ENCODE results near the gene KPRP.

The KPRP gene

GRCh38 chr1:152743371-152744145, 14.3 kb upstream of the KPRP start:
- TF ChIP-seq ZNF274 (IDR thresholded peaks at IDR 0.05; ENCODE audit: low read depth, low read length), result no peak
- no peak for TF ChIP-seq YY1 (IDR thresholded peaks at IDR 0.05; ENCODE audit: insufficient read depth, insufficient read length)
- TF ChIP-seq SUZ12 (IDR thresholded peaks at IDR 0.05; ENCODE audit: extremely low read depth, insufficient read depth, insufficient read length), result no peak
- Histone ChIP-seq H3K4me1 (ENCODE audit: insufficient read depth, insufficient read length) (no peaks in the 10 kb centered on the region), H3K4me3 (ENCODE audit: insufficient read length, low read depth) (no peak overlapping the region), H3K36me3 (ENCODE audit: insufficient read depth, insufficient read length, low read length) (no peaks in the 10 kb centered on the region), H3K27me3 (ENCODE audit: insufficient read depth, insufficient read length) (no peaks in the 10 kb centered on the region), H3K9ac (ENCODE audit: insufficient read length, low read depth) (no peak overlapping the region), H3K9me3 (ENCODE audit: insufficient read depth, low read length) (no peaks in the 10 kb centered on the region)
- no peak for DNase-seq (ENCODE audit: low read depth, low spot score)

DNA sequence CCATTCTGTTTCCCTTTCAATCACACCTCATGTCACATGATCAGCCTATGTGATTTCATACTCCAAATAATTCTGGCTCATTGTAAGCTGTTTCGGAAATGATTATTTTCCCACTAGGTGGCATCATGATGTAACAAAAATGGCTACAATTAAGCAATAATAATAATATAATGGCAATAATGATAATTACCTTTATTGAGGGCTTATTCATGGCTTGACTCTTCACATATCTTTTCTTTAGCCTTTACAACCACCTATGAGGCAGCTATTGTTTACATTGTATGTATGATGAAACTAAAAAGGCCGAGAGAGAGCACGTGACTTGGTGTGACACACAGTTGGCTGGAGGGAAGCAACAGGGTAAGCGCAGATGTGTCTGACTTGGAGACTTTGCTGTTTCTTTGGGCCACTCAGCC, 12.5 kb upstream of the KPRP start:
- TF ChIP-seq YY1 (IDR thresholded peaks at IDR 0.05; ENCODE audit: insufficient read depth, insufficient read length) (no peak), ZNF274 (IDR thresholded peaks at IDR 0.05; ENCODE audit: low read depth, low read length) (no peak), SUZ12 (IDR thresholded peaks at IDR 0.05; ENCODE audit: extremely low read depth, insufficient read depth, insufficient read length) (no peak)
- no peak for DNase-seq (ENCODE audit: low read depth, low spot score)
- Histone ChIP-seq H3K36me3 (ENCODE audit: insufficient read depth, insufficient read length, low read length) (no peaks in the 10 kb centered on the region), H3K4me3 (ENCODE audit: insufficient read length, low read depth) (no peak overlapping the region), H3K4me1 (ENCODE audit: insufficient read depth, insufficient read length) (no peaks in the 10 kb centered on the region), H3K27me3 (ENCODE audit: insufficient read depth, insufficient read length) (no peaks in the 10 kb centered on the region), H3K9me3 (ENCODE audit: insufficient read depth, low read length) (no peaks in the 10 kb centered on the region), H3K9ac (ENCODE audit: insufficient read length, low read depth) (no peak overlapping the region)

GRCh38 chr1:152745765-152746444, 11.9 kb upstream of the KPRP start:
- H3K9me3 ChIP-seq (ENCODE audit: insufficient read depth, low read length), result no peaks in the 10 kb centered on the region
- TF ChIP-seq YY1 (IDR thresholded peaks at IDR 0.05; ENCODE audit: insufficient read depth, insufficient read length) (no peak), ZNF274 (IDR thresholded peaks at IDR 0.05; ENCODE audit: low read depth, low read length) (no peak), SUZ12 (IDR thresholded peaks at IDR 0.05; ENCODE audit: extremely low read depth, insufficient read depth, insufficient read length) (no peak)
- no peak overlapping the region for H3K9ac ChIP-seq (ENCODE audit: insufficient read length, low read depth)
- no peak for DNase-seq (ENCODE audit: low read depth, low spot score)
- H3K4me1 ChIP-seq (ENCODE audit: insufficient read depth, insufficient read length), result no peaks in the 10 kb centered on the region
- no peaks in the 10 kb centered on the region for H3K27me3 ChIP-seq (ENCODE audit: insufficient read depth, insufficient read length)
- no peak overlapping the region for H3K4me3 ChIP-seq (ENCODE audit: insufficient read length, low read depth)
- H3K36me3 ChIP-seq (ENCODE audit: insufficient read depth, insufficient read length, low read length), result no peaks in the 10 kb centered on the region

DNA sequence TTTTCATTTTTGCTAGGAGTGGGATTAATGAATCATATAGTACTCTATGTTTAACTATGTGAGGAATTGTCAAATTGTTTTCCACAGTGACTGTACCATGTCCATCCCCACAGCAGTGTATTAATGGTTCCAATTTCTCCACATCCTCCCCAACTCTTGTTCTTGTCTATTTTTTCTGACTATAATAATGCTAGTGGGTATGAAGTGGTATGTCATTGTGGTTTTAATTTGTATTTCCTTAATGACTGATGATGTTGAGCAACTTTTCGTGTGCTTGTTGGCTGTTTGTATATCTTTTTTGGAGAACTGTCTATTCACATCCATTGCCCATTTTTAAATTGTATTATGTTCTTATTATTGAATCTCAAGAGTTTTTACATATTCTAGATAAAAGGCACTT, 10.0 kb upstream of the KPRP start:
- H3K27me3 ChIP-seq (ENCODE audit: insufficient read depth, insufficient read length), result no peaks in the 10 kb centered on the region
- no peak overlapping the region for H3K9ac ChIP-seq (ENCODE audit: insufficient read length, low read depth)
- TF ChIP-seq ZNF274 (IDR thresholded peaks at IDR 0.05; ENCODE audit: low read depth, low read length), result no peak
- TF ChIP-seq YY1 (IDR thresholded peaks at IDR 0.05; ENCODE audit: insufficient read depth, insufficient read length), result no peak
- no peak for TF ChIP-seq SUZ12 (IDR thresholded peaks at IDR 0.05; ENCODE audit: extremely low read depth, insufficient read depth, insufficient read length)
- no peak for DNase-seq (ENCODE audit: low read depth, low spot score)
- no peaks in the 10 kb centered on the region for H3K4me1 ChIP-seq (ENCODE audit: insufficient read depth, insufficient read length)
- no peaks in the 10 kb centered on the region for H3K36me3 ChIP-seq (ENCODE audit: insufficient read depth, insufficient read length, low read length)
- no peak overlapping the region for H3K4me3 ChIP-seq (ENCODE audit: insufficient read length, low read depth)
- no peaks in the 10 kb centered on the region for H3K9me3 ChIP-seq (ENCODE audit: insufficient read depth, low read length)

GRCh38 chr1:152752225-152752624, 5.6 kb upstream of the KPRP start:
- H3K9ac ChIP-seq (ENCODE audit: insufficient read length, low read depth), result no peak overlapping the region
- no peaks in the 10 kb centered on the region for H3K27me3 ChIP-seq (ENCODE audit: insufficient read depth, insufficient read length)
- no peak overlapping the region for H3K4me3 ChIP-seq (ENCODE audit: insufficient read length, low read depth)
- H3K4me1 ChIP-seq (ENCODE audit: insufficient read depth, insufficient read length), result no peaks in the 10 kb centered on the region
- H3K9me3 ChIP-seq (ENCODE audit: insufficient read depth, low read length), result no peaks in the 10 kb centered on the region
- TF ChIP-seq YY1 (IDR thresholded peaks at IDR 0.05; ENCODE audit: insufficient read depth, insufficient read length) (no peak), SUZ12 (IDR thresholded peaks at IDR 0.05; ENCODE audit: extremely low read depth, insufficient read depth, insufficient read length) (no peak), ZNF274 (IDR thresholded peaks at IDR 0.05; ENCODE audit: low read depth, low read length) (no peak)
- DNase-seq (ENCODE audit: low read depth, low spot score), result no peak
- H3K36me3 ChIP-seq (ENCODE audit: insufficient read depth, insufficient read length, low read length), result no peaks in the 10 kb centered on the region

DNA sequence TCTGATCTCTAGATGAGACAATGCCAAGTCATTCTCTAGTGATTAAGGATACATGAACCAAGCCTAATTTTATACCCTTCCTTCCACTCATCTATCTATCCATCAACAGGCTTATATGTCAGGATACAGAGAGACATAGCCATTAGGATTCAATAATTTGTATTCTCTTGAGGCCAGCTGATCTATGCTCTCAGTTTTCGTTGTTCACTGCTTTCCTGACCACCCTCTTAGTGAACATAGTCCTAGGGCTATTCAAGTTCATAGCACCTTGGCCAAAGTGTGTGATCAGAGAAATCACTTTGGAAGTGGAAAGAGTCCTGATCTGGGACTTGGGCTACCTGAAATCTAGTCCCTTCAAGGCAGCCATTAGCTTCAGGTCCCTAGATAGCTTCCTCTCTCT, 4.2 kb upstream of the KPRP start:
- Histone ChIP-seq H3K9ac (ENCODE audit: insufficient read length, low read depth) (no peak overlapping the region), H3K36me3 (ENCODE audit: insufficient read depth, insufficient read length, low read length) (no peaks in the 10 kb centered on the region), H3K4me1 (ENCODE audit: insufficient read depth, insufficient read length) (no peaks in the 10 kb centered on the region), H3K4me3 (ENCODE audit: insufficient read length, low read depth) (no peak overlapping the region), H3K9me3 (ENCODE audit: insufficient read depth, low read length) (no peaks in the 10 kb centered on the region), H3K27me3 (ENCODE audit: insufficient read depth, insufficient read length) (no peaks in the 10 kb centered on the region)
- TF ChIP-seq SUZ12 (IDR thresholded peaks at IDR 0.05; ENCODE audit: extremely low read depth, insufficient read depth, insufficient read length) (no peak), YY1 (IDR thresholded peaks at IDR 0.05; ENCODE audit: insufficient read depth, insufficient read length) (no peak), ZNF274 (IDR thresholded peaks at IDR 0.05; ENCODE audit: low read depth, low read length) (no peak)
- no peak for DNase-seq (ENCODE audit: low read depth, low spot score)

GRCh38 chr1:152756872-152757271, 953 bp upstream of the KPRP start:
- Histone ChIP-seq H3K4me3 (ENCODE audit: insufficient read length, low read depth) (no peak overlapping the region), H3K27me3 (ENCODE audit: insufficient read depth, insufficient read length) (no peaks in the 10 kb centered on the region), H3K9ac (ENCODE audit: insufficient read length, low read depth) (no peak overlapping the region), H3K36me3 (ENCODE audit: insufficient read depth, insufficient read length, low read length) (no peaks in the 10 kb centered on the region), H3K9me3 (ENCODE audit: insufficient read depth, low read length) (no peaks in the 10 kb centered on the region), H3K4me1 (ENCODE audit: insufficient read depth, insufficient read length) (no peaks in the 10 kb centered on the region)
- no peak for DNase-seq (ENCODE audit: low read depth, low spot score)
- no peak for TF ChIP-seq ZNF274 (IDR thresholded peaks at IDR 0.05; ENCODE audit: low read depth, low read length)
- TF ChIP-seq SUZ12 (IDR thresholded peaks at IDR 0.05; ENCODE audit: extremely low read depth, insufficient read depth, insufficient read length), result no peak
- no peak for TF ChIP-seq YY1 (IDR thresholded peaks at IDR 0.05; ENCODE audit: insufficient read depth, insufficient read length)

Data from NT2/D1 (cell line).